HEK293T (cell line): ENCODE data around the gene RPL38.

Experiments
- ARNT ChIP-seq: fragments of 450-650 bp; IDR thresholded peaks from 2 replicates; pipeline ENCODE4 v1.6.1; 2017; ENCODE audit warnings: mild to moderate bottlenecking
- BHLHE40 ChIP-seq: fragments of 450-650 bp; IDR thresholded peaks from 2 replicates; pipeline ENCODE4 v1.6.1; 2016; ENCODE audit warnings: mild to moderate bottlenecking, moderate library complexity, borderline replicate concordance
- ELF4 ChIP-seq: fragments of 450-650 bp; IDR thresholded peaks from 2 replicates; pipeline ENCODE4 v1.6.1; 2017; ENCODE audit warnings: antibody characterized with exemption
- FOXA1 ChIP-seq: fragments of 450-650 bp; IDR thresholded peaks from 2 replicates; pipeline ENCODE4 v1.6.1; 2016; ENCODE audit warnings: mild to moderate bottlenecking
- L3MBTL2 ChIP-seq: fragments of 450-650 bp; conservative IDR thresholded peaks from 2 replicates; pipeline ENCODE4 v1.6.1; 2016; ENCODE audit warnings: mild to moderate bottlenecking
- NFRKB ChIP-seq: fragments of 450-650 bp; IDR thresholded peaks from 2 replicates; pipeline ENCODE4 v1.6.1; 2016; ENCODE audit warnings: mild to moderate bottlenecking, moderate library complexity
- PKNOX1 ChIP-seq: fragments of 450-650 bp; IDR thresholded peaks from 2 replicates; pipeline ENCODE4 v1.6.1; 2016
- SP1 ChIP-seq: fragments of 450-650 bp; IDR thresholded peaks from 2 replicates; pipeline ENCODE4 v1.6.1; 2017
- TARDBP ChIP-seq: fragments of 450-650 bp; IDR thresholded peaks from 2 replicates; pipeline ENCODE4 v1.6.1; 2016
- ZNF384 ChIP-seq: fragments of 450-650 bp; IDR thresholded peaks from 2 replicates; pipeline ENCODE4 v1.6.1; 2016

- no peak for TF ChIP-seq SP1
- TF ChIP-seq TARDBP: no peak
- no peak for TF ChIP-seq PKNOX1
- no peak for TF ChIP-seq L3MBTL2
- no peak for TF ChIP-seq FOXA1
- TF ChIP-seq NFRKB: no peak
- TF ChIP-seq ZNF384: no peak
- no peak for TF ChIP-seq ELF4
- no peak for TF ChIP-seq BHLHE40
- no peak for TF ChIP-seq ARNT
Observed at GRCh38 chr17:74257311-74257710, 53.8 kb downstream of the RPL38 start.
